HepG2 (cell line): Measurements from ENCODE around the gene SEPTIN10. TPM values are rescaled to one million over a fixed set of nuclear protein-coding genes. Genes with fewer than 3 reads are reported as not detected.
A peak's percentile ranks its signal among the peaks of the same experiment; 100 is the strongest.

Source experiments
- ATAC-seq: fragments of 200-7000 bp; cut with Tn5 transposase; 3 replicates; pipeline ENCODE4 v1.9.1; 2020; ENCODE audit warnings: mild to moderate bottlenecking, moderate library complexity
- BruUV-seq: library from RNA; stranded (reverse); fragments of 400-500 nt; replicated peaks from 2 replicates; lab custom pipeline; 2021; lab: Mats Ljungman, UMichigan
- CTCF ChIA-PET: fragments of 300-600 bp; formaldehyde crosslinking; extraction: SDS; loops from one replicate; lab custom pipeline; 2021; ENCODE audit warnings: low total read pairs, inconsistent platforms, low intra/inter-chr PET ratio; lab: Yijun Ruan, JAX
- POLR2A ChIA-PET: fragments of 350-600 bp; sonication (Branson Sonifier 250); formaldehyde crosslinking; loops from one replicate; lab custom pipeline; 2020; ENCODE audit warnings: antibody characterized with exemption, inconsistent platforms; lab: Yijun Ruan, JAX
- DNase-seq: peaks from one replicate; pipeline ENCODE4 v3.0.0-alpha.2; 2015; ENCODE audit warnings: low spot score
- FAIRE-seq: peaks from 3 replicates; lab custom pipeline; 2011; peaks lifted over from hg19 to GRCh38; lab: Jason Lieb, UNC
- H2AFZ ChIP-seq: one replicate; pipeline ENCODE4 v1.6.1; 2011; ENCODE audit warnings: low read length, inconsistent platforms
- H3K27ac ChIP-seq: fragments of 300-600 bp; 3 replicates; pipeline ENCODE4 v1.8.0; 2011; ENCODE audit warnings: mixed run types, mild to moderate bottlenecking, mixed read lengths, low read length, inconsistent platforms; ENCODE audit not compliant: insufficient read depth; ENCODE audit errors: extremely low read length
- H3K27me3 ChIP-seq, 2 experiments: fragments of 200-600 bp in 1 of 2; 2 replicates in 1 of 2; 3 replicates in 1 of 2; pipeline versions ENCODE4 v1.6.0 to v1.8.0; 2011; ENCODE audit warnings: low read length in 2 of 2, mild to moderate bottlenecking in 2 of 2, moderate library complexity in 2 of 2, inconsistent platforms in 1 of 2; ENCODE audit not compliant: insufficient read depth in 2 of 2, control insufficient read depth in 1 of 2
- H3K36me3 ChIP-seq, 2 experiments: fragments of 200-600 bp in 1 of 2; replicated peaks in 1 of 2; 2 replicates in 1 of 2; 3 replicates in 1 of 2; pipeline versions ENCODE4 v1.5.1 to v1.8.0; 2011; ENCODE audit warnings: low read length in 2 of 2, inconsistent platforms in 1 of 2; ENCODE audit not compliant: insufficient read depth in 2 of 2, control insufficient read depth in 1 of 2
- H3K4me1 ChIP-seq: 2 replicates; pipeline ENCODE4 v1.5.1; 2012; ENCODE audit warnings: low read length, inconsistent platforms; ENCODE audit not compliant: insufficient read depth
- H3K4me2 ChIP-seq: 2 replicates; pipeline ENCODE4 v1.6.0; 2011; ENCODE audit warnings: low read depth, low read length, inconsistent platforms
- H3K4me3 ChIP-seq, 3 experiments: fragments of 200-600 bp in 1 of 3; sonication (generic), shearing (Covaris generic) in 1 of 3; replicated peaks in 1 of 3; 2 replicates each; pipeline ENCODE4 v1.5.1; 2011 to 2016; ENCODE audit warnings: low read length in 3 of 3, inconsistent platforms in 2 of 3, low read depth in 2 of 3, mild to moderate bottlenecking in 2 of 3, control low read depth in 1 of 3, mixed read lengths in 1 of 3; ENCODE audit not compliant: insufficient read depth in 1 of 3
- H3K79me2 ChIP-seq: one replicate; pipeline ENCODE4 v1.6.1; 2011; ENCODE audit warnings: low read length, inconsistent platforms; ENCODE audit not compliant: insufficient read depth
- H3K9ac ChIP-seq: 2 replicates; pipeline ENCODE4 v1.6.0; 2011; ENCODE audit warnings: mild to moderate bottlenecking, low read depth, low read length, inconsistent platforms; ENCODE audit not compliant: insufficient read depth
- H3K9me3 ChIP-seq: 2 replicates; pipeline ENCODE4 v1.5.1; 2012; ENCODE audit warnings: mild to moderate bottlenecking, low read length
- H4K20me1 ChIP-seq: 2 replicates; pipeline ENCODE4 v1.6.0; 2011; ENCODE audit warnings: inconsistent platforms, mild to moderate bottlenecking, low read length, moderate library complexity; ENCODE audit not compliant: insufficient read depth
- CHD2 ChIP-seq: IDR thresholded peaks from 2 replicates; pipeline ENCODE4 v1.6.1; 2011; ENCODE audit warnings: low read depth, low read length, improper control_type of control experiment
- KMT2B ChIP-seq: IDR thresholded peaks from 2 replicates; pipeline ENCODE4 v1.6.1; 2016; ENCODE audit warnings: missing genetic modification reagents, missing compliant biosample characterization
- LCORL ChIP-seq, 2 experiments: fragments of 450-650 bp in 1 of 2; sonication (generic) in 1 of 2; formaldehyde crosslinking in 1 of 2; IDR thresholded peaks; 2 replicates each; pipeline versions ENCODE4 v1.5.0 to v1.6.1; 2017 to 2020; ENCODE audit warnings: antibody characterized with exemption in 1 of 2, missing genetic modification reagents in 1 of 2
- NFIB ChIP-seq: sonication (generic); formaldehyde crosslinking; IDR thresholded peaks from 2 replicates; pipeline ENCODE4 v1.9.0; 2021; ENCODE audit warnings: missing genetic modification reagents, mild to moderate bottlenecking, borderline replicate concordance
- REL ChIP-seq: sonication (generic); formaldehyde crosslinking; conservative IDR thresholded peaks from 2 replicates; pipeline ENCODE4 v1.8.0; 2022; ENCODE audit warnings: mild to moderate bottlenecking, missing genetic modification reagents, moderate library complexity
- SALL1 ChIP-seq: sonication (generic); formaldehyde crosslinking; IDR thresholded peaks from 2 replicates; pipeline ENCODE4 v1.8.0; 2022; ENCODE audit warnings: mild to moderate bottlenecking, missing genetic modification reagents
- SMARCC2 ChIP-seq: fragments of 450-650 bp; IDR thresholded peaks from 2 replicates; pipeline ENCODE4 v1.6.1; 2017; ENCODE audit warnings: antibody characterized with exemption, mild to moderate bottlenecking
- TRIM24 ChIP-seq: sonication (generic); formaldehyde crosslinking; IDR thresholded peaks from 2 replicates; pipeline ENCODE4 v1.8.0; 2022; ENCODE audit warnings: mild to moderate bottlenecking, missing genetic modification reagents
- ZNF557 ChIP-seq: sonication (generic); formaldehyde crosslinking; IDR thresholded peaks from 2 replicates; pipeline ENCODE4 v1.4.0; 2020; ENCODE audit warnings: missing genetic modification reagents
- WGBS: methylation state at CpG from one replicate; pipeline ENCODE4 v1.1.6; 2017; ENCODE audit warnings: low lambda C conversion rate; 5-methylcytosine and 5-hydroxymethylcytosine counted together
- in situ Hi-C: cut with HindIII; loops from 2 replicates; pipeline ENCODE4 v1.10.0; 2017; ENCODE audit warnings: low pct_unique_long_range_greater_than_20kb; ENCODE audit not compliant: extremely low pct_ligation_motif_present
- intact Hi-C: fragments of 100-400 bp; cut with micrococcal nuclease; formaldehyde crosslinking; loops from one replicate; pipeline ENCODE4 v1.10.0; 2022; ENCODE audit not compliant: unreplicated experiment
- polyA plus RNA-seq, 8 experiments: library from polyadenylated mRNA; depleted of rRNA in 3 of 8; stranded (reverse) in 7 of 8; unstranded in 1 of 8; fragments of >200 nt; fragmentation: Illumina TruSeq in 4 of 8; extraction: Trizol in 4 of 8; gene quantifications; 2 replicates each; pipeline versions ENCODE4 v1.2.1 to v1.2.3, GENCODE V29; 2011 to 2016; ENCODE audit warnings: low read depth in 4 of 8, missing spikeins in 1 of 8, mixed read lengths in 1 of 8; ENCODE audit not compliant: insufficient read depth in 1 of 8
- total RNA-seq, 5 experiments: library from RNA; depleted of rRNA; stranded (reverse); fragments of >200 nt; fragmentation: Illumina TruSeq; extraction: Trizol; gene quantifications; 2 replicates each; pipeline ENCODE4 v1.2.3, GENCODE V29; 2016; ENCODE audit warnings: low read depth in 1 of 5

Gene SEPTIN10
- total and polyA plus RNA-seq, 2 of the 13 experiments (the other 11 are each of a cell fraction or from before 2014, with no cell fraction given) = 45.8 to 67.5 TPM

GRCh38 chr2:109497911-109498870 lies 115.6 kb downstream of the SEPTIN10 start:
- ChIA-PET POLR2A (no interaction called here), CTCF (no interaction called here)
- no peak overlapping the region for H3K27ac ChIP-seq
- H2AFZ ChIP-seq = no peak overlapping the region
- BruUV-seq = no TSS peak
- H3K79me2 ChIP-seq = no peaks in the 10 kb centered on the region
- H4K20me1 ChIP-seq = no peaks in the 10 kb centered on the region
- intact Hi-C loops = no loop called here
- FAIRE-seq = no peak
- in situ Hi-C loops = no loop called here
- no peak for ATAC-seq
- H3K4me1 ChIP-seq = no peaks in the 10 kb centered on the region
- H3K9ac ChIP-seq = no peak overlapping the region
- H3K4me2 ChIP-seq = no peak overlapping the region
- TF ChIP-seq REL (CRISPR knock-in tag) (no peak), SALL1 (no peak), TRIM24 (CRISPR knock-in tag) (no peak), SMARCC2 (no peak), NFIB (CRISPR knock-in tag) (no peak), ZNF557 (CRISPR knock-in tag) (no peak), LCORL (IDR thresholded peaks at IDR 0.05) (peak; percentile 70; the same call in 1 of the 2 replicates), LCORL (CRISPR knock-in tag; IDR thresholded peaks at IDR 0.05) (no peak), CHD2 (no peak), KMT2B (CRISPR knock-in tag) (no peak)
- TF ChIP-seq, all 625 proteins: peak for 1
- Histone ChIP-seq H3K36me3 (no peaks in the 10 kb centered on the region), H3K4me3 (no peak overlapping the region), H3K27me3 (peaks cover 1 to 4% of the 10 kb centered on the region in 2 experiments; a peak in 2 of 5 replicates), H3K9me3 (no peaks in the 10 kb centered on the region)
- 64% methylated on average over 15 of the region's 19 CpGs for WGBS
- DNase-seq = no peak
